H1 (cell line): Measurements from ENCODE around the gene SYNGR3. TPM values are rescaled to one million over a fixed set of nuclear protein-coding genes. Genes with fewer than 3 reads are reported as not detected.

Experiments used
- ATF3 ChIP-seq: IDR thresholded peaks from 2 replicates; pipeline ENCODE4 v1.6.1; 2011; ENCODE audit warnings: low read depth, mild to moderate bottlenecking, low read length; ENCODE audit not compliant: insufficient read depth
- CHD7 ChIP-seq: fragments of 300-600 bp; sonication (generic); IDR thresholded peaks from 2 replicates; pipeline ENCODE4 v1.7.1; 2012; ENCODE audit warnings: low read length, moderate library complexity, mild to moderate bottlenecking, inconsistent platforms; ENCODE audit not compliant: insufficient replicate concordance
- EZH2 ChIP-seq: fragments of 200-600 bp; sonication (generic); IDR thresholded peaks from 2 replicates; pipeline ENCODE4 v1.7.1; 2012; ENCODE audit warnings: low read depth, mild to moderate bottlenecking, moderate library complexity, low read length, inconsistent platforms; ENCODE audit not compliant: severe bottlenecking
- HDAC2 ChIP-seq, 2 experiments: fragments of 300-600 bp in 1 of 2; sonication (generic) in 1 of 2; IDR thresholded peaks; 2 replicates each; pipeline ENCODE4 v1.6.1; 2011 to 2012; ENCODE audit warnings: low read depth in 2 of 2, low read length in 2 of 2, mild to moderate bottlenecking in 2 of 2, moderate library complexity in 2 of 2, borderline replicate concordance in 1 of 2, inconsistent platforms in 1 of 2
- KDM5A ChIP-seq: fragments of 200-600 bp; IDR thresholded peaks from 2 replicates; pipeline ENCODE4 v1.7.1; 2012; ENCODE audit warnings: mild to moderate bottlenecking, low read length, inconsistent platforms, mixed read lengths
- RBBP5 ChIP-seq: IDR thresholded peaks from 2 replicates; pipeline ENCODE4 v1.7.1; 2012; ENCODE audit warnings: low read depth, mild to moderate bottlenecking, inconsistent platforms, low read length, moderate library complexity, borderline replicate concordance
- SP2 ChIP-seq: IDR thresholded peaks from 2 replicates; pipeline ENCODE4 v1.6.1; 2012; ENCODE audit warnings: mild to moderate bottlenecking, low read length, inconsistent platforms
- ZNF274 ChIP-seq: IDR thresholded peaks from 2 replicates; pipeline ENCODE4 v1.7.0; 2012; ENCODE audit warnings: low read length, borderline replicate concordance; ENCODE audit errors: extremely low read depth
- polyA plus RNA-seq, 7 experiments: library from polyadenylated mRNA; depleted of rRNA in 3 of 7; stranded (reverse) in 5 of 7; unstranded in 2 of 7; fragments of >200 nt in 5 of 7; fragments of 200-250 nt in 2 of 7; gene quantifications; 1 replicate in 5 of 7; 2 replicates in 1 of 7; 4 replicates in 1 of 7; pipeline versions ENCODE4 v1.2.1 to v1.2.3, GENCODE V29; 2011 to 2013; ENCODE audit warnings: missing spikeins in 2 of 7, mixed read lengths in 2 of 7
- total RNA-seq: library from RNA; stranded (reverse); fragmentation: NEBNext Ultra II Directional; extraction: Animal tissue kit (Norgen Biotek cat#: 25700); gene quantifications from 2 replicates; pipeline ENCODE4 v1.2.1, GENCODE V29; 2021

Gene SYNGR3
- total and polyA plus RNA-seq, 2 of the 8 experiments (the other 6 are each of a cell fraction or from before 2014, with no cell fraction given): 36.2 to 49.9 TPM

GRCh38 chr16:2023092-2024031, 33.6 kb downstream of the SYNGR3 start (continued):
- TF ChIP-seq ZNF274 (no peak), SP2 (no peak), RBBP5 (no peak), ATF3 (no peak), EZH2 (no peak), KDM5A (no peak), CHD7 (no peak), HDAC2 (IDR thresholded peaks at IDR 0.05; ENCODE audit: borderline replicate concordance in 1 of 2, low read depth in 2 of 2, low read length in 2 of 2) (no peak)
